SK-N-SH treated with all-trans-retinoic acid at 6 μM for 48 hours (cell line): Measurements from ENCODE around the gene PARK7.

Source experiments
- BACH2 ChIP-seq: fragments of 250-450 bp; sonication (Bioruptor Pico); IDR thresholded peaks from 2 replicates; pipeline ENCODE4 v1.9.0; 2021; ENCODE audit warnings: mild to moderate bottlenecking, borderline replicate concordance
- CSDC2 ChIP-seq: fragments of 250-450 bp; sonication (Bioruptor Pico); IDR thresholded peaks from 2 replicates; pipeline ENCODE4 v1.5.0; 2020; ENCODE audit warnings: mild to moderate bottlenecking, moderate library complexity
- GLIS3 ChIP-seq: fragments of 250-450 bp; sonication (Bioruptor Pico); IDR thresholded peaks from 2 replicates; pipeline ENCODE4 v1.5.0; 2020; ENCODE audit warnings: mild to moderate bottlenecking, moderate library complexity
- ISL1 ChIP-seq: fragments of 250-450 bp; sonication (Bioruptor Pico); IDR thresholded peaks from 2 replicates; pipeline ENCODE4 v2.1.2; 2022; ENCODE audit warnings: mild to moderate bottlenecking, moderate library complexity
- OSR1 ChIP-seq: fragments of 250-450 bp; sonication (Bioruptor Pico); IDR thresholded peaks from 2 replicates; pipeline ENCODE4 v1.8.0; 2022; ENCODE audit warnings: moderate library complexity, mild to moderate bottlenecking, inconsistent platforms
- PPARA ChIP-seq: fragments of 250-450 bp; sonication (Bioruptor Pico); IDR thresholded peaks from 2 replicates; pipeline ENCODE4 v1.5.0; 2020; ENCODE audit warnings: mild to moderate bottlenecking, borderline replicate concordance
- TCF4 ChIP-seq: fragments of 250-450 bp; sonication (Bioruptor Pico); IDR thresholded peaks from 2 replicates; pipeline ENCODE4 v1.8.0; 2021; ENCODE audit warnings: mild to moderate bottlenecking, moderate library complexity, borderline replicate concordance
- TOX ChIP-seq: fragments of 250-450 bp; sonication (Bioruptor Pico); IDR thresholded peaks from 2 replicates; pipeline ENCODE4 v1.8.0; 2021; ENCODE audit warnings: mild to moderate bottlenecking, moderate library complexity, borderline replicate concordance
- ZC3H10 ChIP-seq: fragments of 250-450 bp; sonication (Bioruptor Pico); IDR thresholded peaks from 2 replicates; pipeline ENCODE4 v1.5.1; 2021; ENCODE audit warnings: mild to moderate bottlenecking, moderate library complexity
- ZNF8 ChIP-seq: fragments of 450-650 bp; formaldehyde crosslinking; IDR thresholded peaks from 2 replicates; pipeline ENCODE4 v1.5.0; 2020; ENCODE audit warnings: mild to moderate bottlenecking, moderate library complexity
- TF ChIP-seq, protein P1 (sequence below): fragments of 250-450 bp; sonication (Bioruptor Pico); IDR thresholded peaks from 2 replicates; pipeline ENCODE4 v1.8.0; 2020; ENCODE audit warnings: mild to moderate bottlenecking, moderate library complexity, borderline replicate concordance
- TF ChIP-seq, protein P2 (sequence below): fragments of 250-450 bp; sonication (Bioruptor Pico); IDR thresholded peaks from 2 replicates; pipeline ENCODE4 v1.5.1; 2020; ENCODE audit warnings: low read depth, mild to moderate bottlenecking, moderate library complexity

DNA sequence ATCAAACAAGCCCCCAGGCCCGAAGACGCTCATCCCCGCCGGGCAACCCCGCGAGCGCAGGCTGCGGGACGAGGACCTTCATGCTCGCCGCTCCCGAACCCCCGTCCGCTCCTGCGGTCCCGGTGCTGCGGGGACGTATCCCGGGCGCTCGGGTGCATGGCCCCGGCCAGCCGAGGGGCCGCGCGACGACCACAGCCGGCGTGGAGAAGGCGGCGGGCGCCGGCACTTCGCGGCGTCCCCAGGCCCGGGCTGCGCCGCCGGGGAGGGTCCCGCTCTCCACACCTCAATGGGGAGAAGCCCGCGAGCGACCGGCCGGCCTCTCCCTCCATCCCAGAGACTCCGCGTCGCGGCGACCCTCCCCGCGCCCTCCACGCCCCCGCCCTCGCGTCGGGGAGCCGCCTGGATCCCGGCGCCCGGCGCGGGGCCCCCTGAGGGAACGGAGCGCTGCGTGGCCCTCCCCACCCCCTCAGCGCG lies 64.2 kb downstream of the PARK7 start:
- TF ChIP-seq ZNF8 (CRISPR knock-in tag) (no peak), CSDC2 (CRISPR knock-in tag) (no peak), ZC3H10 (CRISPR knock-in tag) (no peak), BACH2 (CRISPR knock-in tag) (no peak), TOX (CRISPR knock-in tag) (no peak), OSR1 (CRISPR knock-in tag) (no peak), ISL1 (CRISPR knock-in tag) (no peak), GLIS3 (CRISPR knock-in tag) (no peak), PPARA (no peak), TCF4 (CRISPR knock-in tag) (no peak)
- TF ChIP-seq, protein P1, sequence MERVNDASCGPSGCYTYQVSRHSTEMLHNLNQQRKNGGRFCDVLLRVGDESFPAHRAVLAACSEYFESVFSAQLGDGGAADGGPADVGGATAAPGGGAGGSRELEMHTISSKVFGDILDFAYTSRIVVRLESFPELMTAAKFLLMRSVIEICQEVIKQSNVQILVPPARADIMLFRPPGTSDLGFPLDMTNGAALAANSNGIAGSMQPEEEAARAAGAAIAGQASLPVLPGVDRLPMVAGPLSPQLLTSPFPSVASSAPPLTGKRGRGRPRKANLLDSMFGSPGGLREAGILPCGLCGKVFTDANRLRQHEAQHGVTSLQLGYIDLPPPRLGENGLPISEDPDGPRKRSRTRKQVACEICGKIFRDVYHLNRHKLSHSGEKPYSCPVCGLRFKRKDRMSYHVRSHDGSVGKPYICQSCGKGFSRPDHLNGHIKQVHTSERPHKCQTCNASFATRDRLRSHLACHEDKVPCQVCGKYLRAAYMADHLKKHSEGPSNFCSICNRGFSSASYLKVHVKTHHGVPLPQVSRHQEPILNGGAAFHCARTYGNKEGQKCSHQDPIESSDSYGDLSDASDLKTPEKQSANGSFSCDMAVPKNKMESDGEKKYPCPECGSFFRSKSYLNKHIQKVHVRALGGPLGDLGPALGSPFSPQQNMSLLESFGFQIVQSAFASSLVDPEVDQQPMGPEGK (CRISPR knock-in tag): no peak
- TF ChIP-seq, protein P2, sequence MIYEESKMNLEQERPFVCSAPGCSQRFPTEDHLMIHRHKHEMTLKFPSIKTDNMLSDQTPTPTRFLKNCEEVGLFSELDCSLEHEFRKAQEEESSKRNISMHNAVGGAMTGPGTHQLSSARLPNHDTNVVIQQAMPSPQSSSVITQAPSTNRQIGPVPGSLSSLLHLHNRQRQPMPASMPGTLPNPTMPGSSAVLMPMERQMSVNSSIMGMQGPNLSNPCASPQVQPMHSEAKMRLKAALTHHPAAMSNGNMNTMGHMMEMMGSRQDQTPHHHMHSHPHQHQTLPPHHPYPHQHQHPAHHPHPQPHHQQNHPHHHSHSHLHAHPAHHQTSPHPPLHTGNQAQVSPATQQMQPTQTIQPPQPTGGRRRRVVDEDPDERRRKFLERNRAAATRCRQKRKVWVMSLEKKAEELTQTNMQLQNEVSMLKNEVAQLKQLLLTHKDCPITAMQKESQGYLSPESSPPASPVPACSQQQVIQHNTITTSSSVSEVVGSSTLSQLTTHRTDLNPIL (CRISPR knock-in tag): no peak
